SK-N-DZ (cell line): Measurements from ENCODE around the gene CSTPP1.
A peak's percentile ranks its signal among the peaks of the same experiment; 100 is the strongest.

Experiments
- DNase-seq: peaks from one replicate; pipeline ENCODE4 v3.0.0-alpha.2; 2015; ENCODE audit warnings: low spot score

CSTPP1 gene

DNA sequence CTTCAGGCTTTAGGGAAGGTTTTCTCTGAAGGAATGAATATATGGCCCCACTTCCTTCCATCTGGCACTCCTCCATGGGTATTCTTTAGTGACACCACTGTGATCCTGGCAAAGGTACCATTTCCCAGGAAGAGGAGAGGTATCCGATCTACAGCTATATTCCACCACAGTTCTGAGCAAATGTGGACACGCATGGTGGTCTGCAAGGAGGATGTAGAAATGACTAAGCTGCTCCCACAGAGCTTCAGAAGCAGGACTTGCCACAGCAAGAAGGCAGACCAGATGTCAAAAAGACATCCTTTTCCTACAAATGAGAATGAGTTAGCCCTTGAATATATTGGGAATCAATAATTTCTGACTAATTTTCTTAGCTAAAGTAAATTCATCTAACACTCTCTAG is 194.6 kb downstream of the CSTPP1 start:
- DNase-seq, result no peak

- DNase-seq, result no peak
Observed at GRCh38 chr11:47132490-47132889, 195.9 kb downstream of the CSTPP1 start.

DNA sequence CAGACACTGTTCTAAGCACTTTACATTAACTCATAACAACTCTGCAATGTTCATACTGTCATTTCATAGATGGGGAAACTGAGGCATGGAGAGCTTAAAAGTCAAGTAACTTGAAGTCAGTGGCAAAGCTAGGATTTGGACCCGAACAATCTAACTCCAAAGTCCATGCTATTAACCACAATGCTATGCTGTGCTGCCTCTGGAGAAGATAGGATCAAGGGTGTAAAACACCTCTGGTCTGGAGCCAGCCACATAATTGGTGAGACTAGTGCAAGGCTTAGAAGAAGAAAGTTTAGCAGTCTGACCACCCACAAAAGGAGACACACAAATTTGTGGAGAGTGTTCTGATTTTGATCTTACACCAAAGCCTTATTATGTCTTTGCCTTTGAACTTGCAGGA is 196.4 kb downstream of the CSTPP1 start:
- no peak for DNase-seq

GRCh38 chr11:47136327-47136726 is 199.8 kb downstream of the CSTPP1 start:
- DNase-seq, result no peak

DNA sequence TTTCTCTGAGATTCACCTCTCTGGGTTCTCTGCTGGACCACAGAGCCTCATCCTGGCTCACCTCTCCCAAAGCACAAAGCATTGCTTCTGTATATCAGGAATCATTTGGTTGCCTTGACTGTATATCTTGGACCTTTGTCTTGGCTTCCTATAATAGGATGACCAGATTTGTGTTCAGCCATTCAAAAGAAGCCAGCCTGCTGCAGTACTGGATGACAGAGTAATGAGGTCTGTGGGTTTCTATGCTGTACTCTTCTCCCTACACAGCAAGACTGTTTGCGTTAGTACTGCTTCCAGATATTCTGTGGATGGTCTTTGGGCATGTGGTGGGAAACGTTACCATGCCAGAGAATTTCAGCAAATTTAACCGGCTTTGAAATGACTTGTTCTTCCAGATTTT is 200.4 kb downstream of the CSTPP1 start:
- no peak for DNase-seq

DNA sequence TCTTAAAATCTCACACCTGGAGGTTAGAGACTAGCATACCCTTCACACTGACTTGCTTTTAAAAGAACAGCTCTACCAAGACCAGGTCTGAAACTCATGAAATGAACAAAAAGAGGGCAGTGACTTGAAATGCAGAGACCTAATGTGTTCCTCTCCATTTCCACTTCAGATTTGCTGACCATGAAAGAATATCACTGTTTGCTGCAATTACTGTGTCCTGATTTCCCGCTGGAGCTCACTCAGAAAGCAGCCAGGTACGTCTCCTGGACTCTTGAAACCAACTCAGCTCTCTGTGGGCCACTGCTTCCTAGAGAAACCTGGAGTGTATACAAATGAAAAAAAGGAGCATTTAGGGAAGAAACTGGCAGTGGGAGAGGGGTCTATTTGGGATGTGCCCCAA is 200.9 kb downstream of the CSTPP1 start:
- DNase-seq, result no peak

- DNase-seq, result no peak
Observed at GRCh38 chr11:47139878-47140277, 203.3 kb downstream of the CSTPP1 start.

DNA sequence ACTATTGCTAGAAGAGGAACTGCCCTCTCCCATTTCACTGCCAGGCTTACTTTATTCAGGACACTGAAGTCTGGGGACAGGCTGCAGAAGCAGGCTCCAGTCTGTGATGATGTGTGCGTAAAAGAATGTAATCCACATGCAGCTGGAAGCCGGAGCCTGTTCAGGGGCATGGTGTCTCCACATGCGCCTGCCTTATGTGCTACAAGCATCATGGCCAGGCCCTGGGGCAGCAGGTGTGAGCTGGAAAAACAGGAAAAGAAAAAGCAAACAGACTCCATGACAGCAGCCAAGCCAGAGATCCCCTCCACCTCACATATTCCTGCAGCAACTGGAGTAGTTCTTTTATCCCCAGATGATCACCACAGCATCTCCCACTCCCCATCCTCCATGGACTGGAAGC is 206.8 kb downstream of the CSTPP1 start:
- no peak for DNase-seq

- no peak for DNase-seq
Observed at GRCh38 chr11:47144541-47144940, 208.0 kb downstream of the CSTPP1 start.

GRCh38 chr11:47147250-47147649 is 210.7 kb downstream of the CSTPP1 start:
- DNase-seq, result no peak

DNA sequence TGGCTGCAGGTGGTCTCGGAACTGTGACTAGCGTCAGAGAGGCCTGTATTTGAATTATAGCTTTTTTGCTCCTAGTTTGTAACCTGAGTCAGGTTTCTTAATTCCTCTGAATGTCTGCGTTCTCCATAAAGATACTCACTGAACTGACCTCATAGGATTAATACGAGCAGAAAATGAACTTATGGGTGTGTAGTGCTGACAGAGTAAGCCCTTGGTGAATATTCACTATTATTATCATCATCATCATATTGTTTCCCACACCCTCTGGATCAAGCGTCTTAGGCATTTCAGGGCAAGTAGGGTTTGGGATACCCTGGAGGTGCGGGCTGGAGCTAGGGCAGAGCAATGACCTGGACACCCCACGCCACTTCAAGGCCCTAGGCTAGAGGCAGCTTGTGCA is 211.1 kb downstream of the CSTPP1 start:
- no peak for DNase-seq

DNA sequence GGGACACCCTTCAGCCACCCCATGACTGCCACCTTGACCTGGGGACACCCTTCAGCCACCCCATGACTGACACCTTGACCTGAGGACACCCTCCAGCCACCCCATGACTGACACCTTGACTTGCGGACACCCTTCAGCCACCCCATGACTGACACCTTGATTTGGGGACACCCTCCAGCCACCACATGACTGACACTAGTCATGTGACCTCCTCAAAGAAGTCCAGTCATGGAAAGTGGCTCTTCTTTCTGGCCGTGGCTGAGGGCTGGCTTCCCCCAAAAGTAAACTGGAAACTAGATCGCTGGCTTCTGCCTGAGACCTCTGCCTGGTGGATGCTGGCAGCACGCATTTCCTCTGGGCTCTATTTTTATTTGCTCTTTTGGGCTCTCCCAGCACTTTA is 211.7 kb downstream of the CSTPP1 start:
- no peak for DNase-seq

- DNase-seq, result no peak
Observed at GRCh38 chr11:47148903-47149531, 212.5 kb downstream of the CSTPP1 start.

DNA sequence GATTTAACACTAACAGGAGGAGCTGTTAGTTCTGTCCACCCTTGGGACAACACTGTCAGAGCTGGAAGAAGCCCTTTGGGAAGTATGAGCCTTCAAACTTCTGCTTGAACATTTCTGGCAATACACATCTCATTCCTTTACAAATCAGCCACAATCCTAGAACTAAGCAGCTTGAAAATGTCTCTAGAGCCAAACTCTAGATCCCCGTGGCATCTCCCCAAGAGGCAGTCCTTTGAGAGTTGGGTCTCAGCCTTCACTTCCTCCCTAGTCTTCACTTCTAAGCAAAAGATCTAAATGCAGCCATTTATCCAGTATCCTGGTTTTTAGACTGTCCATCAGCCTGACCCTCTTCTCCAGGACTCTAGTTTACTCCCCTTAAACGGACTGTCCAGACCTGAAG is 213.2 kb downstream of the CSTPP1 start:
- no peak for DNase-seq

GRCh38 chr11:47152126-47152952 is 215.8 kb downstream of the CSTPP1 start:
- no peak for DNase-seq

DNA sequence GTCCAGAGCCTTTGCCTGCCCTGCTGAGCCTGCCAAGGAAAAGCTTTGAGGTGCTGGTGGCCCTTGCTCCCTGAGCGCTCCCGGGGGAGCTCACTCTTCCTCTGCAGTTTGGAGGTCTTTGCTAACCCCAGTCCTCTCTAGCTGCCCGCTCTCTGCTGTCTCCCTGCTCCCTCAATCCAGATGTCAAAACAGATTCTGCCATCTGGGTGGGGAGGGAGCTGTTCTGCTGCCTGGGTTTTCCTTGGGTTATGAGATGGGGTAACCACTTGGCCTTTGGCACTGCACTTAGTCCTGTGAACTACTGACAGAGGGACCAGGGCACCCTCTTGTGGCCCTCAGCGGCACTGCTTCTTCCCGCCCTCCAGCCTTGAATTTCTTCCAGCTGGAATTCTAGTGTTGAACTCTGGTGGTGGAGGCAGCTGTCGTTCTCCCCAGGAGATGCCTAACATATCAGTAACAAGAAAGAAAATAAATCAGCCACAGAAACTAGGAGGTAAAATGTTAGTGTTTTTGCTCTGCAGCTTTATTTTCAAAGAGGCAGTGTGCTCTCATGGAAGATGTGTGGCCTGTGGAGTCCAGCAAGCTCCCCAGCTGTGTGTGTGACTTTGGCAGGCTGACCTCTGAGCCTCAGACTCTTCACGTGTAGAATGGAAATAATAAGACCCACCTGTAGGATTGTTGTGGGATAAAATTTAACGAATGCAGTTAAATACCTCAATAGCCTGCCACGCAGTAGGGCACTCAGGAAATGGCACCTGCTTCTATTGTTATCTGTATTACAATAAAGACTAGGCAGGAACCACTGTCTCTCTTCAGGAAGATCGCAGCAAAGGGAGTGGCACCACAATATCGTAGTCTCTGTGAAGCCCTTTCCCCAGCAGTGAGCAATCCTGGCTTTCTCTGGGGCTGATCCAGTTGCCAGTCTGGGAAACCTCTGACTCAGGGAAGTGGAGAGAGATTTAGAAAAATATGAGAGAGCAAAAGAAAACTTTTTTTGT is 216.7 kb downstream of the CSTPP1 start:
- DNase-seq, result peak; percentile 74

GRCh38 chr11:47154616-47155570 is 218.3 kb downstream of the CSTPP1 start:
- DNase-seq, result no peak

DNA sequence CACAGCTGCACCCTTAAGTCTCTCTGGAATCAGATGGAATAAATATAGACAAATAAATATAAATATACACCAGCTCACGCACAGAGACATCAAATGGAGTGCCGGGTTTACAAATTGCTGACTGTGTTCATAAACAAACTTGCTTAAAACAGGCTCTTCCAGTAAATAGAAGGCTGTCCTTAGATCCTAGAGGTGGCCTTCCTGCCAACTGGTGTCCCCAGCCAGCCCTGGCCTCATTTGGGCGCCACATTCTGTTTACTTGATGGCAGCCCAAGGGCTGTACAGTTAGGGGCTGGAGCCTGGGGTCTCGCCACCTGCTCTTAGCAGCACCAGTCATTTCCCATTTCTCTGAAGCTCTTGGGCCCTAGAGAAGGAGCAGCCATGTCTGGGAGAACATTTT is 219.3 kb downstream of the CSTPP1 start:
- no peak for DNase-seq

DNA sequence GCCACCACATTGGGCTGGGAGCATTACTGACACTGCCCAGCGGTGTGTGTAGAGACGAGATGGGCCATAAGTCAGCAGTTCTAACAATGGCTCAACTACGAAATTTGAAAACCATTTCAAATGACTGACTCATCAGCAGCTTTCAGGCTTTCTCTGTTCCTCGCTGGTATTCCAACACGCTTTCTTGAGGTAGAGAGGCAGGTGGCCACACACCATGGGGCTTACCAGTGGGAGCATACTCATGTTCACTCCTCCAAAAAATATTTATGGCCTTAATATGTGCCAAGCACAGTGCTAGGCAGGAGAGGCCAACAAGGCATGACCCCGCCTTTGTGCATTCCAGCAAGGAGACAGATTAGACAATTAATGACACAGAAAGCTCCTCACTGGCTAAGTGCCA is 219.8 kb downstream of the CSTPP1 start:
- DNase-seq, result no peak

GRCh38 chr11:47156951-47157350 is 220.4 kb downstream of the CSTPP1 start:
- no peak for DNase-seq

GRCh38 chr11:47157805-47158204 is 221.2 kb downstream of the CSTPP1 start:
- no peak for DNase-seq
